Mucosa of stomach (tissue), 1 donor: ENCODE measurements around the gene GPC2.
"Not testable (repeated sequence)": the region's sequence is repeated elsewhere in the genome, so short reads cannot be mapped to it uniquely, and the experiment has no call there.

ENCODE experiments used
- H3K27me3 ChIP-seq: one replicate; pipeline ENCODE4 v1.7.0; 2013; ENCODE audit warnings: mild to moderate bottlenecking, low read length; ENCODE audit not compliant: control insufficient read depth, insufficient read depth
- H3K36me3 ChIP-seq: one replicate; pipeline ENCODE4 v1.7.0; 2013; ENCODE audit warnings: low read length; ENCODE audit not compliant: control insufficient read depth, insufficient read depth
- H3K4me1 ChIP-seq: one replicate; pipeline ENCODE4 v1.7.0; 2013; ENCODE audit warnings: mild to moderate bottlenecking, low read length; ENCODE audit not compliant: control insufficient read depth, insufficient read depth
- H3K4me3 ChIP-seq: one replicate; pipeline ENCODE4 v1.7.0; 2013; ENCODE audit warnings: low read length
- H3K9ac ChIP-seq: one replicate; pipeline ENCODE4 v1.7.0; 2013; ENCODE audit warnings: mild to moderate bottlenecking, low read length, moderate library complexity
- H3K9me3 ChIP-seq: one replicate; pipeline ENCODE4 v1.7.0; 2013; ENCODE audit warnings: mild to moderate bottlenecking, low read length, moderate library complexity; ENCODE audit not compliant: control insufficient read depth
- donor health status: Pancreatic carcinoma.

Gene GPC2

DNA sequence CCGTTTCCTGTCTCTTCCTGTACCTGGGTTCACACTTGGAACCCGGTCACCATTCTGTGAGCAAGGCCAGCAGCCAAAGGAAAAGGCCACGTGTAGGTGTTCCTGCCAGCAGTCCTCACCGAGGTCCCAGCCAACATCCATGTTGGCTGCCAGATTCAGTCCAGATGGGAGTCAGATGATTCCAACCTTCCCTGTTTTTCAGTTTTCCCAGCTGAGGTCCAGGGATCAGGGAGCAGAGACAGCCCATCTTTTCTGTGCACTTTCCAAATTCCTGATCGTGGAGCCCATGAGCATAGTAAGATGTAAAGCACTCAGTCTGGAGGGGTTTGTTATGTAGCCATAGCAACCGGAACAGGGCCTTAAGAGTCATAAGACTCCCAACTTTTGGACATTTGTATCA lies 38.7 kb upstream of the GPC2 start:
- Histone ChIP-seq H3K27me3 (no peaks in the 10 kb centered on the region), H3K4me3 (no peak overlapping the region), H3K4me1 (peaks cover 7% of the 10 kb centered on the region), H3K9me3 (no peaks in the 10 kb centered on the region), H3K36me3 (no peaks in the 10 kb centered on the region), H3K9ac (no peak overlapping the region)

DNA sequence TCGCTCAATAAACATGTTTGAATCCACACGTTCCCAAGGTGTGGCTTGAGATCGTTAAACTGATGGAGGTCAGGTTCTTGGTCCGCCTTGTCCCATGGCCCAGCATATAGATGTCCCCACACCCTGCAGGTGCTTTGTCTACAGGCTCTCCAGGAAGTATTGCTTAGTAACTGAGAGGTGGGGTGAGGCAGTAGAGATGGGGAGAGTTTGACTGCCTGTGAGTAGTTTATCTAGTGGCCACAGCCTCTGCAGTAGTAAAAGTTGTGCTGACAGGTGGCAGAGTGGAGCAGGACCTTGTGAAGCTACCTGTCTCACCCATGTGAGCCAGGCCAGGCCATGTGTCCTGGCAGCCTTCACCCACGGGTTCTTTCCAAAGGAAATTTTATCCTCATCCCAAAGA lies 37.2 kb upstream of the GPC2 start:
- not testable (repeated sequence) for H3K36me3 ChIP-seq, H3K4me1 ChIP-seq, H3K27me3 ChIP-seq, H3K9ac ChIP-seq, H3K9me3 ChIP-seq, H3K4me3 ChIP-seq

DNA sequence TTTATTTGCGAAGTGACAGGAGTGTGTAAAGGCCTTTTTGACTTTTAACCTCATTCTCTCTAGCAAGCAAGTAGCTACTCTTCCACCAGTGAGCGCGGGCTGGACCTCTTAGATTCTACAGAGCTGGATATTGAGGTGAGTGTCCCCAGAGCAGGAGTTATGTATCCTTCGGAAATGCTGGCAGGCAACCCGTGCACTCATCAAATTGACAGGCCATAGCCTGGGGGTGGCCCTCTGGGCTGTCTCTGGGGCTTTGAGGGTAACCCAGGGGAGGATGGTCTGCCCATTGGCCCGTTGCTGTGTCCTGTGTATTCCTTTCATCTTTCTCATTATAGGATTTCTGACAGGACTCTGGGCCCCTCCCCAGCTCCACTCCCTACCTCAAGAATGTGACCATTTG lies 36.5 kb upstream of the GPC2 start:
- Histone ChIP-seq H3K9me3 (no peaks in the 10 kb centered on the region), H3K27me3 (no peaks in the 10 kb centered on the region), H3K4me3 (no peak overlapping the region), H3K9ac (no peak overlapping the region), H3K36me3 (no peaks in the 10 kb centered on the region), H3K4me1 (peaks cover 7% of the 10 kb centered on the region)

DNA sequence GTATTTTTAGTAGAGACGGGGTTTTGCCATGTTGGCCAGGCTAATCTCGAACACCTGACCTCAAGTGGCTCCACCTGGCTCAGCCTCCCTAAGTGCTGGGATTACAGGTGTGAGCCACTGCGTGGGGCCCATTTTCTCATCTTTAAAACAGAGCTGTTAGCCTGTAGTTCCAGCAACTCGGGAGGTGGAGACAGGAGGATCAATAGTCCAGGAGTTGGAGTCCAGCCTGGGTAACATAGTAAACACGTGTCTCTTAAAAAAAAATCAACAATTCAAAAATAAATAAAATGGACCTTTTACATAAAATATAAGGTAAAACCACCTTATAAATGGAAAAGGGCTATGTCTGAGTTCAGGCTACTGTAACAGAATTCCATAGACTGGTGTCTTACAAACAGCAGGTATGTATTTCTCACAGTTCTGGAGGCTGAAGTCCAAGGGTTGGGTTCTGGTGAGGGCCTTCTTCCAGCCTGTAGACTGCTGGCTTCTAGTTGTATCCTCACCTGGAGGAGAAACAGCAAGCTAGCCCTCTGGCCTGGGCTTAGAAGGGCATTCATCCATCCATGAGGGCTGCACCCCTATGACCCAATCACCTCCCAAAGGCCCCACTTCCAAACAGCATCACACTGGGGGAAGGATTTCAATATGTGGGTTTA lies 35.6 kb upstream of the GPC2 start:
- Histone ChIP-seq H3K36me3 (no peaks in the 10 kb centered on the region), H3K4me1 (peaks cover 7% of the 10 kb centered on the region), H3K9ac (no peak overlapping the region), H3K4me3 (no peak overlapping the region), H3K9me3 (no peaks in the 10 kb centered on the region), H3K27me3 (no peaks in the 10 kb centered on the region)

DNA sequence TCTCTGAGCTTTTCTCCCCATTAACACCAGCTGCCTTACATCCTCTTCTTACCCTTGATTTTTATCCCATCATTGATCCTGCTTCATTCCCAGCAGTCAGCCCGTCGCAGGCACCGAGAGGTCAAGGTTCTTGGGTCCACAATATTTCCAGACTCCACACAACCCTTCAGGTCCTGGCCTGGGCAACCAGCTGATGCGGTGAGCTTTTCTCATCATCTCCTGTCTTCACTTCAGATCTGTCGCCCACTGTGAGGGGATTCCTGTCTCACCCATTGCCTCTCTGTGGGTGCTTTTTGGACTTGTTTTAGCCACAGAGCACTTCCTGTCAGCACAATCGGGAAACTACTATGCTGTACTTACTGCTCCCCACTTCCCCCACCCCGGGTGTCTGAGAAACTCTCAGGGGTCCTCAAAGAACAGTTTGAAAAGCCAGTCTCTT lies 34.2 kb upstream of the GPC2 start:
- H3K4me1 ChIP-seq, result peaks cover 7% of the 10 kb centered on the region
- no peak overlapping the region for H3K4me3 ChIP-seq
- H3K9me3 ChIP-seq, result no peaks in the 10 kb centered on the region
- no peak overlapping the region for H3K9ac ChIP-seq
- H3K27me3 ChIP-seq, result no peaks in the 10 kb centered on the region
- H3K36me3 ChIP-seq, result no peaks in the 10 kb centered on the region

DNA sequence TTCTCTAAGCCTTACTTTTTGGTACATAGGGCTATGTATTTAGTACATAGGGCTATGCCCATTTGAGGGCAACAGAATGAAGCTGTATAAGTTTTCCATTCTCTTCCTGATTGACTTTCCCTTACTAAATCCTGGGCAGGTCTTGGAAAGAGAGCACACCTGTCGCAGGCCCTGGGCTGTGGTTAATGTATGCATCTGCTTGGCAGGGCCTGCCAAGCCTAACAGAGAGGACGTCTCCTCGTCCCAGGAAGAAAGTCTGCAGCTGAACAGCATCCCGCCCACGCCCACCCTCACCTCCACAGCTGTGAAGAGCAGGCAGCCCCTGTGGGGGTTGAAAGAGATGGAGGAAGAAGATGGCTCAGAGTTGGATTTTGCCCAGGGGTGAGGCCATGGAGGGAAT lies 33.6 kb upstream of the GPC2 start:
- no peak overlapping the region for H3K9ac ChIP-seq
- no peaks in the 10 kb centered on the region for H3K9me3 ChIP-seq
- H3K4me3 ChIP-seq, result no peak overlapping the region
- no peaks in the 10 kb centered on the region for H3K27me3 ChIP-seq
- no peaks in the 10 kb centered on the region for H3K36me3 ChIP-seq
- peaks cover 7% of the 10 kb centered on the region for H3K4me1 ChIP-seq

DNA sequence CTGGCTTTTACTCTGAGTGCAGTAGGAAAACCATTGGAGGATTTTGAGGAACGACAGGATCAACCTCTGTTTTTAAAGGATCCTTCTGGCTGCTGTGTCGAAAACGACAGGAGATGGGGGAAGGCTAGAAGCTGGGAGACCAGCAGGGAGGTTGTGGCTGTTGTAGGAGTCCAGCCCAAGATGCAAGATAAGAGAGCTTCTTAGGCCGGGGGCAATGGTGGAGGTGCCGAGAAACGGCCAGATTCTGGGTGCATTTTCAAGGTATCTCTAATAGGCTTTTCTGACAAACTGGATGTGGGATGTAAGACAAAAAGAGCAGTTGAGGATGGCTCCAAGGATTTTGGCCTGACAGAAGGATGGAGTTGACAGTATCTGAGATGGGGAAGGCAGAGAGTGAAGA lies 32.3 kb upstream of the GPC2 start:
- no peak overlapping the region for H3K9ac ChIP-seq
- H3K9me3 ChIP-seq, result no peaks in the 10 kb centered on the region
- H3K4me1 ChIP-seq, result peaks cover 9% of the 10 kb centered on the region
- H3K27me3 ChIP-seq, result no peaks in the 10 kb centered on the region
- no peak overlapping the region for H3K4me3 ChIP-seq
- H3K36me3 ChIP-seq, result no peaks in the 10 kb centered on the region

DNA sequence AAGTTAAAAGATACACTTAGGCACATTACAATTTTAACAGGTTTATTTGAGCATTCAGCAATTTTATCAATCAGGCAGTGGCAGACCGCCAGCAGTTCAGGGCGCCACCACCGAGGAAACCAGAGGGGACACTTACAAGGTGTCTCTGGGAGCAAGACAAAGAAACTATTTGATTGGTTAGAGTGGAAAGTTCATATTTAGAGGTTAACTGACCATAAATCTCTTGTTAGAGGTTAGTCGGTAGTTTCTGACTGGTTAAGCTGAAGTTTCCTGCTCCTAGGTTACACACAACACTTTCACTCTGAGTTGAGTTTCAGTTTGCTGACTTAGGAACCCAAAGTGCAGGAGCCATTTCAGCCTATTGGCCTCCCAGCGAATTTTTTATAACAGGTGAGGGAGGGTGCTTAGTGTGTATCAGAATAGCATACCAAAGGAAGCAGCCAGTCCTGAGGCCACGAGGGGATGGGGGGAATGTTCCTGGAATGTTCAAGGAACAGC lies 31.8 kb upstream of the GPC2 start:
- Histone ChIP-seq H3K9ac (no peak overlapping the region), H3K27me3 (no peaks in the 10 kb centered on the region), H3K4me3 (no peak overlapping the region), H3K4me1 (peaks cover 7% of the 10 kb centered on the region), H3K9me3 (no peaks in the 10 kb centered on the region), H3K36me3 (no peaks in the 10 kb centered on the region)

DNA sequence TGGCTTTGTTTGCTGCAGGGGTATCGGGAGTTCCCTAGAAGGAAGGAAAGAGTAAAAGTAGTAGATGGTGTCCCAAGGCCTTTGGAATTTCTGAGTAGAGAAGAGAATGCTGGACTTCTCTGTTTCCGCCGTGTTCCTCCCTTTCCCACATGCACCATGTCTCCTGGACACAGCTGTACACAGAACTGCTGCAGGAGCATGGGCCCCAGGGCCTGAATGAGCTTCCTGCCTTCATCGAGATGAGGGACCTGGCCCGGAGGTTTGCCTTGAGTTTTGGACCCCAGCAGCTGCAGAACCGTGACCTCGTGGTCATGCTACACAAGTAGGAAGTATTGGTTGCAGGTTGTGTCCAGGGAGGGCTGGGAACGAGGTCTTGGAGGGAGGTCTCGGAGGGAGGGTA lies 27.3 kb upstream of the GPC2 start:
- H3K36me3 ChIP-seq, result no peaks in the 10 kb centered on the region
- no peak overlapping the region for H3K4me3 ChIP-seq
- H3K9ac ChIP-seq, result no peak overlapping the region
- peaks cover 10% of the 10 kb centered on the region for H3K4me1 ChIP-seq
- H3K27me3 ChIP-seq, result peaks cover 17% of the 10 kb centered on the region
- H3K9me3 ChIP-seq, result no peaks in the 10 kb centered on the region

DNA sequence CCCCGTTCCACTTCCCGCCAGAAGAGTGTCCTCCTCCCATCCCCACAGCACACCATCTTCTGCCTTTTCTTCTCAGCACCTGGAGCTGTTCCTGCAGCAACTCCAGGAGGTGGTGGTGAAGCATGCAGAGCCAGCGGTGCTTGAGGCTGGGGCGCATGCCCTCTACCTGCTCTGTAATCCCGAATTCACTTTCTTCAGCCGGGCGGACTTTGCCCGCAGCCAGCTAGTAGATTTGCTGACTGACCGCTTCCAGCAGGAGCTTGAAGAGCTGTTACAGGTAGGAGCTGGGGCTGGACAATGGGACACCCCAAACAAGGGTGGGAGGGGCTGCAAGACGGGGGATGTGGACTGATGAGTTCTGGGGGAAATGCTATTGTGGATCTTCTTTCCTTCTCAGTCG lies 23.5 kb upstream of the GPC2 start:
- Histone ChIP-seq H3K4me1 (peaks cover 10% of the 10 kb centered on the region), H3K9me3 (no peaks in the 10 kb centered on the region), H3K36me3 (no peaks in the 10 kb centered on the region), H3K9ac (no peak overlapping the region), H3K4me3 (no peak overlapping the region), H3K27me3 (peaks cover 19% of the 10 kb centered on the region)

DNA sequence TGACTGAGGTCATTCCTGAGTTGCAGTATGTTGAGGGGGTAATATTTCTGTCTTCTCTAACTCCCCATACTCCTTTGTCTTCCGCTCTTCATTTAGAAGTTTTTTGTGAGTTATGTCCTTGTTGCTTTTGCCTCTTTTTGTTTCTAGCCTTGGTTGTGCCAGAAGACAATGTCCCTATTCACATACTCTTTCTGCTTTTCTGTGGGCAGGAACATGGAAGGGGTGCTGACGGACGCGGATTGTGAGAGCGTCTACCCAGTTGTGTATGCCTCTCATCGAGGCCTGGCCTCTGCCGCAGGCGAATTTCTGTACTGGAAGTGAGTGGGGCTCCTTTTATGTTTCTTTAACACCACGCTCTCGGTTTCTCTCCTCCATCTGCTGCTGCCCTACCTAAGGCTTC lies 21.1 kb upstream of the GPC2 start:
- no peak overlapping the region for H3K4me3 ChIP-seq
- no peaks in the 10 kb centered on the region for H3K9me3 ChIP-seq
- no peaks in the 10 kb centered on the region for H3K36me3 ChIP-seq
- peaks cover 19% of the 10 kb centered on the region for H3K27me3 ChIP-seq
- H3K9ac ChIP-seq, result no peak overlapping the region
- peaks cover 4% of the 10 kb centered on the region for H3K4me1 ChIP-seq

DNA sequence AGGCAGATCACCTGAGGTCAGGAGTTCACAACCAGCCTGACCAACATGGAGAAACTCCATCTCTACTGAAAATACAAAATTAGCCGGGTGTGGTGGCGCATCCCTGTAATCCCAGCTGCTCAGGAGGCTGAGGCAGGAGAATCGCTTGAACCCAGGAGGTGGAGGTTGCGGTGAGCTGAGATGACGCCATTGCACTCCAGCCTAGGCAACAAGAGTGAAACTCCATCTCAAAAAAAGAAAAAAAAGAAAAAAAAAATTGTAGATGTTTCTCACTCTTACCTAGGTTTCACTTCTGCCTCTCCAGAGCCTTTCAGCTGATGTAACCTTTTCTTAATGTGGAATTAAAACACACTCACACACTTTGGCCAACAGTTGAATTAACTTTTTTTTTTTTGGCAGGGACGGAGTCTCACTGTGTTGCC lies 18.7 kb upstream of the GPC2 start:
- not testable (repeated sequence) for H3K9me3 ChIP-seq, H3K27me3 ChIP-seq, H3K9ac ChIP-seq, H3K4me1 ChIP-seq, H3K4me3 ChIP-seq, H3K36me3 ChIP-seq

DNA sequence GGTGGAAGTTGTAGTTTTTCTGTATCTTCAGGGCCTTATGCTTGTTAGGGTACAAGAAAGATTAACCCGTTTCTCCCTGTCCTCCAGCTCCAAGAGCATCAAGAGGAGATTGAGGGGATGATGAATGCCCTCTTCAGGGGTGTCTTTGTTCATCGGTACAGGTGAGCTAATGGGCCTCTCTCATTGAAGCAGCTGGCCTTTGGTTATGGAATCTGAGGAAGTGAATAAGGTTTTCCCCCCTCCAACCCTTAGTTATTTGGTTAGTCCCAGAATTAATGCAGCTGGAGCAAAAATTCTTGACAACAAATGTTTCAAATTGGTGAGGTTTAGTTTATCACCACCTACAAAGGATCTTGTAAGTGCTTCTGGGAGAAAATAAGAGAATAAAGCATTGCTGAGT lies 18.0 kb upstream of the GPC2 start:
- H3K9ac ChIP-seq, result no peak overlapping the region
- no peaks in the 10 kb centered on the region for H3K9me3 ChIP-seq
- H3K27me3 ChIP-seq, result peaks cover 3% of the 10 kb centered on the region

More for the DNA sequence above, 18.0 kb upstream of the GPC2 start:
- H3K4me3 ChIP-seq, result no peak overlapping the region
- no peaks in the 10 kb centered on the region for H3K36me3 ChIP-seq
- H3K4me1 ChIP-seq, result no peaks in the 10 kb centered on the region
